ENCODE results near the gene SHISA6.

SHISA6 gene

DNA sequence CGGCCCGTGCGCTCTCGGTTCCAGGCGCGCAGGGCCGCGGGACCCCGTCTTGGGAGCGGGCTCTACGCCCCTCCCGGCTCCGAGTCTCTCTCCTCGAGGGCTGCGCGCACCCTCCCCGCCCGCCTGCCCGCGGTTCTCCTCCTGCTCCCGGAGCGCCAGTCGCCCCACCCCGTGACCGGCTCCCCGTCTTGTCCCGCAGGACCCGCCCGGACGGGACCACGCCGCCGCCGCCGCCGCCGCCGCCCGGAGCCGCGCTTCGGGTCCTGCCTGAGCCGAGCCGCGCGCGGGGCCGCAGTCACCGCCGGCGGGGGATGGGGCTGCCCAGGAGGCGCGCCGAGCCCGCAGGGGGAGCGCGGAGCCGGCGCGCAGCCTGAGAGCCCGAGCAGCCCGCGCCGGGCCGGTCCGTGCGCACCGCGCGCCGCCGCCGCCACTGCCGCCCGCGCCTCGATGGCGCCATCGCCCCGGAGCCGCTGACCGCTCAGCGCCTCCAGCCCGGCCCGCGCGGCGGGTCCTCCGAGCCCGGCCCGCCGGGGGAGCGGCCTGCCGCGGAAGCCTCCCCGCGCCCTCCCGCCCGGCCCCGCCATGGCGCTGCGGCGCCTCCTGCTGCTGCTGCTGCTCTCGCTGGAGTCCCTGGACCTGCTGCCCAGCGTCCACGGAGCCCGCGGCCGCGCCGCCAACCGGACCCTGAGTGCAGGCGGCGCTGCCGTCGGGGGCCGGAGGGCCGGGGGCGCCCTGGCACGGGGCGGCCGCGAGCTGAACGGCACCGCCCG lies at the start of gene SHISA6:
SHISA6 (plus strand) TSS at position 373 of the 770 bp plus-strand sequence.
- DNase-seq (ENCODE audit: low spot score): no peak

DNA sequence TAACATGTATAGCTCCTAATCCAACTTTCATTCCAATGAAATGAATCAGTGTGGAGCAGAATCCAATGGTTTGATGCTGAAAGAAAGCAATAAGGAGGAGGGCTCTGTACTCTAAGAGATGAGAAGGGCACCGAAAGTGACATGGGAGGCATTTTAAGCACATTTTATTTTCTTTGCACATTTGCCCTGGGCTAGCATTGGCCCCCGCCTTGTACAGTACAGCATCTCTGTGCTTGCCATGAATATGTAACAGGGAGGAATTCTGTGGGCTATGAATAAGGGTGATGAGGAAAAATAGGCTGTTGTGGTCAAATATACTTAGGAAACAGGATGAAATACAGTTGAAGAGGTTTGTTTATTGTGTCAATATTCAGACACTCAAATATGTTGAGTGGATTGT lies 45.2 kb upstream of the SHISA6 start:
- no peak for DNase-seq (ENCODE audit: low spot score)

DNA sequence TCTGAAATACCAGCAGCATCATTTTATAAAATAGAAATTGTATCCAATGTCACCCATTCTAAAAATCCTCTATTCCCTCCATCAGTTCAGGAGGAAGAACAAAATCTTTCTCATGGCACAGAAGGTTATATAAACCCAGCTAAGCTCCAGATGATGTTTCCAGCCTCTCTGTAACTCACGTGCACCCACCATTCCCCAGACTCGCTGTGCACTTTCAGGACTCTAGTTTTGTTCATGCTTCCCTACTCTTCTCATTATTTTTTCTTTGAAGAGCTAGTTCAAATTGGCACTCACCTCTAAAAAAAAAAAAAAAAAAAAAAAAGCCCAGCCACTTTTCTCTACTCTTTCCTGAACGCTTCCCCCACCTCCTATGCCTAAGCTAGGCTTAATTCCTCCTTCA lies 36.0 kb upstream of the SHISA6 start:
- no peak for DNase-seq (ENCODE audit: low spot score)

DNA sequence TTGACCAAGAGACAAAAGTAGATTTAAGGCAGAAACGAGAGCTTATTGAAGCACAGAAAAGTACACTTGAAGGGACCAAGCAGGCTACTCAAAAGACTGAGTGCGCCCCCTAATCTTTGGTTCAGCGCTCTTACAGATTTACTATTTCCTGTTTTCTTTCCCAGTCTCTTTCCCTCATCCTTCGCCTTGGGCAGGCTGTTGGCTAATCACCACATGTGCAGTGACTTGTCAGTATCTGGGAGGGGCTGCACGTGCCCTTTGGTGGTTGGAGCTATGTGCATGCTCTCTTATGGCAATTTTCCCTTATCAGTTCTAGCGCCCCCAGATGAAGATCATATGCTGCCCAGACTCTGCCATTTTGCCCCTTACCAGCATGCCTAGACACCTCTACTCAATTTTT lies 35.4 kb upstream of the SHISA6 start:
- DNase-seq (ENCODE audit: low spot score): no peak

DNA sequence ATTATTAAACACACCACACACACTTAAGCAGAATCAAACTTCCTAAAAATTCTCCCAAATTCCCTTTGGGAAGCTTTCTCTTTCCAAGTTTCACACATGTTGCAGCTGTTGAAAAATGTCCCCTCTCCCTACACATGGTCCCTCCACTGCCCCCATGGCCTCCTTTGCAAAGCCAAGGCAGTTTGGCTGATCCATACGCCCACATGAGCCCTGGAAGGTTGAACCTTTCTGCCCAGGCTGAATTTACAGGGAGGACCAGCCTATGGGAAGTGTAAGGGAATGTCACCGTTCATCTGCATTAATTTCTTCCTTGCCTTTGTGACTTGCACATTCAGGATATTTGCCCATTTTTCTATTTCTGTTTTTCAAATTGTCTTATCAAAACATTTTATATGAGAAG lies 31.1 kb upstream of the SHISA6 start:
- DNase-seq (ENCODE audit: low spot score): no peak

DNA sequence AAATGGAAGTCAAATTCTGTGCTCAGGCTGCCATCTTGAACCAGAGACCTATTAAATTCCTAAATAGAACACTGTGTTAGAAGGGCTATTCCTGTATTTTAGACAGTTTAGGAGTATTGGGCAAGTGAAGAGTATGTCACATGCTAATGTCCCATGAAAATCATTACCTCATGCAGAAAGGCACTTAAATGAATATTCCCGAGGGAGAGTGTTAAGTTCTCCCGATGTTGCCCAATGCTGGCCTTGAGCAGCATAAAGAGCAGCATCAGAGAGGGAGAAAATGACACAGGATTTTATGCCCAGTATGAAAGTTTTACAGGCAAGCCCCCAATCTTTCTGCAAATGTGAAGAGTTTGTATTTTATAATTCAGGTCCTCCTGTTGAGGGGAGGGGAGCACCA lies 28.2 kb upstream of the SHISA6 start:
- no peak for DNase-seq (ENCODE audit: low spot score)

DNA sequence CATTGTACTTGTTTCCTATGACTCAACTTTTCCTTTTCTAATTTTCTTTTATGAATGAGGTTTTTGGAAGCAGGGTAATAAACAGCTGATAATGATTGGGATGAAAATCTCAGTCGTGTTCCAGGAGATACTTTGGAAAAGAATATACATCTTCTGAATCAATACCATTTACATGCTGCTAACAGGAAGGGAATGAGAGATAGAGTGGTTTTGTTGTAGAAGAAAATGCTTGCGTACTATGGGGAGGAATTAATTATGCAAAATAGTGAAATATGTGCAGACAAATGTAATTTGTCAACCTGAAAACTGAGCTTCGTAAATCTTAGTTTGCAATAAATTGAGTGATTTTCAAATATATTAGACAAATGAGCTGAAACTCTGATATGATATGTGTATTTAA lies 24.0 kb upstream of the SHISA6 start:
- DNase-seq (ENCODE audit: low spot score): no peak

DNA sequence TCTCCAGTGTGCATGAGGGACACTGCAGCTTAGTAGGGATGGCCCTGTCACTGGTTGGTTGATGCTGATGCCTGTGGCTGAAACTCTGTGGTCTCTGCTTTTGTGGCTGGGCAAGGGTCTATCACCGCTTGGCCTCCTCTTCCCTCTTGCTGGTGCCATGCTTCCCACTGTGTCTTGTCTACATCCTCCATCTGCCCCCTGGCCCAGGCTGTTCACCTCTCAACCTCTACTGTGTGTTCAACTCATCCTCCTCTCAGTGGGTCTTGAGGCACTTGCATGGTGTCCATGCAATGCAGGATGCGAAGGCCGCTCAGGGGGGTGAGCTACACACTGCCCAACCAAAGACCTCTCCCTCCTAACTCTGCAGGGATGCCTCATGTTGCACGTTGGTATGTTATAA lies 19.8 kb upstream of the SHISA6 start:
- no peak for DNase-seq (ENCODE audit: low spot score)

DNA sequence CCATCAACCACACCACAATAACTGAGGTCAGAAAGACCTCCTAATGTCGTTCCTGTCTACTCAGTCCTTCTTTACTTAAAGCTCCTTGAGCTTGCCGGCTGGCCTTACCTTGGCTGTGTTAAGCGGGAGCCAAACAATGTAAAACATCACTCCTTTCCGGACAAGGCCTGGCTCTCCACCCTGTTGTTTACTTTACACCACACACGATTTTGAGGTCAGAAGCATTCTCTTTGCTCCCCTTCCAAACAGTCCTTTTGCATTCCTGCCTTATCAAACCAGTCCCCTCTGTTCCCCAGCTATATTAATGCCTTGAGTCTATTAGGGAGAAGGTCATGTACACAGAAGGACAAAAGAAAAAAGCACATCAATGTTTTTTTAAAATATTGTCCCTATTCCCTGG lies 19.3 kb upstream of the SHISA6 start:
- DNase-seq (ENCODE audit: low spot score): no peak

DNA sequence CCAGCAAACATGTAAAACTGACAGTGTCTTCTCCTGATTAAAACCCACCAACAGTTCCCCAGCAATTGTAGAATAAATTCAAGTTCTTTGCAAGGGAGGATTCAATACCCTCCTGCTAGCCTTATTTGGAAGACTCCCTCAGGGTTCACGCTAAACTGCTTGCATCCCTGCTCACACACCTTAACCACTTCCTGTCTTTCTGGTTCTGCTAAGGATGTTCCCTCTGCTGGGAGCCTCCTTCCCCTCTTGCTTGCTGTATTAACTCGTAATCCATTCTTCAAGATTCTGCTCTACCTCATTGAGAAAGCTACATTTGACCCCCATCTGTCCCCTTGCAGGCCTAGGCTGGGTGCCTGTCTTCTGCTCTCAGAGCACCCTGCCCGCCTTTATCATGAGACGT lies 2.3 kb upstream of the SHISA6 start:
- DNase-seq (ENCODE audit: low spot score): no peak

DNA sequence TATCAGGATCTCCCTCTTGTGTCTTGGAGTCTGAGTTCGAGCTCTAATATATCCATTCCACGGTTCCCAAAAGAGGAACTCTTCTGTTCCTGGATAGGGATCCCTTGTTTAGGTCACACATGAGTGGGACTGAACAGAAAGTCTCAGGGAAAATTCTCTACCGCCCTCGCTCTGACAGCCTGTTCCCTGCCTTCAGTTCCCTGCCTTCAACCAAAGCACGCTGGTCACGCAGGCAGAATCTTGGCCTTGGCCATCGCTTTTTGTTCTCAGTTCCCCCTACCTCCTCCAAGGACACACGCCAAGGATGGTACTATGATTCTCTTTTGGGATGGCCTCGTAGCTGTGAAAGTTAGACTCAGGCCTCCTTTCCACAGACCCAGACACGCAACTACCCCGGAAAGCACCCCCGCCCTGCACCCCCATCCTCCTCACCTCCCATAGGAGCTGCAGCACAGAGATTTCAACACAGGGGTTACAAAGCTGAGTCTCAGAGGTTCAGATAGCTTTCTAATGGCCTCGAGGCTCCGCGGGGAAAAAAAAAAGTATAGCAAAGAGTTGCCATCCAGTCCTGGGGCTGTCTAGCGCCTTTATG lies 1.5 kb upstream of the SHISA6 start:
- DNase-seq (ENCODE audit: low spot score): no peak

DNA sequence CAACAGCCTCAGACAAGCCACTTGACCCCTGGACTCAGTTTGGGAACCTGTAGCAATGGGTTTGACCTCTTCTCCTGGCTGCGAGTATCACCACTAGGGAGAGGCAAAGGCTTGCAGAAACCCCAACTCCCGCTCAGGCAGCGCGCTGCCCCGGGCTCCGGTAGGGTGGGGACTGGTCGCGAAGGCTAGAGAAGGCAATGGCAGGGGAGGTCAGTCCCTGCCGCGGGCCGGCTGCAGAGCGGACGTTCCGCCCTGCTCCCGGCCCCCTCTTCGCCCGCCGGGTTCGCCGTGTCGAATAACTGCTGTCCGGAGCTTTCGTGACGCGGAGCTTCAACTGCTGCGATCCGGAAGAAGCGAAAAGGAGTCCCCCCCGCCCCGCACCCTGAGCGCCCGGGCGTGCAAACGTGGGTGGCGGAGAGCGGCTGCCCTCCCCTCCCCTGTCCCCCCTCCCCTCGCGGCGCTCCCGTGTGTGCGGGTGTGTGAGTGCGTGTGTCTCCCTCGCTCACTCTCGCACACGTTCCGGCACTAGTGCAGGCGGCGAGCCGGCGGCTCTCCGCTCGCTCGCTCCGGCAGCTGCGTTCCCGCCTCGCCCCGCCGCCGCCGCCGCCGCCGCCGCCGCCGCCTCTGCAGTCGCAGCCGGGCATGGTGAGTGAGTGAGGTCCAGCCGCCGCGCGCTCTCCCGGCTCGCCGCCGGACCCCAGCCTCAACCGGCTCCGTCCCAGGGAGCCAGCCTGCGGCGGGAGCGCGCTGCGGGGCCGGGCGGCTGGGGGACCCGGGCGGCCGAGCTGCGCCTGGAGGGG lies 772 bp upstream of the SHISA6 start:
- DNase-seq (ENCODE audit: low spot score): no peak

DNA sequence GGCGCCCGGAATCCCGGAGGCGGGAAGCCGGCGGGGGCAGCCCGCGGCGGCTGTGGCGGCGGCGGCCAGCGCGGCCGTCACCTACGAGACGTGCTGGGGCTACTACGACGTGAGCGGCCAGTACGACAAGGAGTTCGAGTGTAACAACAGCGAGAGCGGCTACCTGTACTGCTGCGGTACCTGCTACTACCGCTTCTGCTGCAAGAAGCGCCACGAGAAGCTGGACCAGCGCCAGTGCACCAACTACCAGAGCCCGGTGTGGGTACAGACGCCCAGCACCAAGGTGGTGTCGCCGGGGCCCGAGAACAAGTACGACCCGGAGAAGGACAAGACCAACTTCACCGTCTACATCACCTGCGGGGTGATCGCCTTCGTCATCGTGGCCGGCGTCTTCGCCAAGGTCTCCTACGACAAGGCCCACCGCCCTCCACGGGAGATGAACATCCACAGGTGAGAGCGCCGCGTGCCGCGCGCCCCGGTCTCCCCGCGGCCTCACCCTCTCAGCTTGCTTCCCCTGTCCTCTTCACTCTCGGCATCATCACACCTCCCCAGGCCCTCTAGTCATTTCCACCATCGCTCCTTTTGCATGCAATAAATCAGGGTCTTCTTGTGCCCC lies 706 bp downstream of the SHISA6 start:
- no peak for DNase-seq (ENCODE audit: low spot score)

DNA sequence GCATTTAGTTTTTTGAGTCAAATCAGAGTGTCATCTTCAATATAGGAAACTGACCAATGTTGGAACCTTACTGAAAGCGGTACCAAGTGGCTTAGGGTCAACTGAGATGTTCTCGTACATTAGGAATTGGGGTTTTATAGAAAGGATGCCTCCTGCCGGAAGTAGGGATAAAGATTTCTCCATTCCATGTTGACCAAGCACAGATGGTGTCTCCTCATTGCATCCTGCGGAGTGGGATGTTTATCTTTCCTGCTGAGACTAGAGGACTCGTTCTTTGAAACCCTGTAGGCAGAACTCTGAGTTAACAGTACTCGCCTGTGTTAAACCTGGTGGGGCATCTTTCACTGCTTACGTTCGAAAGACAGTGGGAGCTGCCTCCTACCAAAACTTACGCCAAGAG lies 1.4 kb downstream of the SHISA6 start:
- no peak for DNase-seq (ENCODE audit: low spot score)

DNA sequence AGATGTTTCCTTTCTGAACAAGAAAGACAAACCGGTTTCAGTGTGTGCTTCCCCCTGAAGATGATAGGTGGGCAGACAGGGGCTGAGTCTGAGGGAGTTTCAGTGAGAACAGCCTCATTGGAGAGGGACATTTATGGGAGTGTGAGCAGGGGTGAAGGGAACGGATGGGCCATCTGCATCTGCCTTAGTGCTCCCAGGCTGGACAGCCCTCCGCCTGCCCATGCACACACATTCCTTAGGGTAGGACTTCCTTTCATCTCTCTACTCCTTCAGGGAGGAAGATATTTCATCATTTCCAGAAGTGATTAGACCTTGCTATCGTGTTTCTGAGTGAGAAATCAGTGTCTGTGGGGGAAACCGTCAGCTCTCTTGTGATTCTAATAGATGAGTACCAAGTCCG lies 3.8 kb downstream of the SHISA6 start:
- no peak for DNase-seq (ENCODE audit: low spot score)

DNA sequence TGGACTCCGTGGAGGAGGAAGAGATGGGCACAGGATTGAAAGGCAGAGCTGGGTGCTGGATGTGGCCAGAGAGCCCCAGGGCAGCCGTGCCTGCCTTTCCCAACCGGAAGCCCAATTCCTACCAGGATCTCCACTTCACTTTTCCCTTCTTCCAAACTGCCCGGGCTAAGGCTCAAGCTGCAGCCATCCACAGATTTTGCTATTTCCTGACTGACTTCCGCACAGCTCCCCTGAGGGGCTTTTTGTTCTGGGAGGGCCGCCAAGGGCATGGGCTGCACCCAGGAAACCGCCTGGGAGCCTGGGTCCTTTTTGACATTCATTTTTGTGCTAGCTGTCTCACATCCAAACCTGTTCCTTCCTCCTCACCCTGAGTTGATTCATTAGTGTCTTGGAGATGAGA lies 4.2 kb downstream of the SHISA6 start:
- DNase-seq (ENCODE audit: low spot score): no peak

DNA sequence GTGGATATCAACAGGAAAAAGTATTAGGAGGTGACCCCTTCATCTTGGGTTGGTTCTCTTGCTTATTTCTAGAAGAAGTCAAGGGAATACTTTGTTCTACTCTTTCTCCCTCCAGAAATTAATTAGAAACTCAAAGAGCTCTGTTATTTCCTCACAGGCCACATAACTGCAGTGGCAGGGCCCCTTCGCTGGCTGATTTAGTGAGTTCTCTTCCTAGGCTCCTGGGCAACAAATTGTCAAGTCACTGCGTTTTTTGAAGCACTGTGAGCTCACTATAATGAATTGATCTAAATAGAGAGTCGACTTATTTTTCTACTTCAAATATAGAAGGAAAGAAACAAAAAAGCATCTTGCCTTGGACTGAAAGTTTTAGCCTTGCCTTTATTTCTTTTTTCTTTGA lies 4.8 kb downstream of the SHISA6 start:
- no peak for DNase-seq (ENCODE audit: low spot score)

DNA sequence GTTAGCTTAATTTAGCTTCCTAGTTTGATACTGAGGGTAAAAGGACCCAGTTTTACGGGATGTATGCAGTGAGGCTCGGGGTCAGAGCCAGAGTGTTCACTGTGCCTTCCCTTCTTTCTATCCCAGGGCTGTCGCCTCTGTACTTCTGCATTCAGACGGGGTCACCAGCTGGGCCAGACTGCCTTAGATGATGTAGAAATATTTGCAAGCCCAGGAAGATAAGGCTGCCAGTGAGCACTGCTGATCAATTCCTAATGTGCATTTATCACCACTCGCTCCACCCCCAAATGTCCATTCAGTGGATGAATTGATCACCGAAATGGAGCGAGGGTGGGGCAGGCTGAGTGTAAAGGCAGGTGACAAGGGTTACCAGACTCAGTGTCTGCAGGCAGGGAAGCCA lies 9.1 kb downstream of the SHISA6 start:
- no peak for DNase-seq (ENCODE audit: low spot score)

DNA sequence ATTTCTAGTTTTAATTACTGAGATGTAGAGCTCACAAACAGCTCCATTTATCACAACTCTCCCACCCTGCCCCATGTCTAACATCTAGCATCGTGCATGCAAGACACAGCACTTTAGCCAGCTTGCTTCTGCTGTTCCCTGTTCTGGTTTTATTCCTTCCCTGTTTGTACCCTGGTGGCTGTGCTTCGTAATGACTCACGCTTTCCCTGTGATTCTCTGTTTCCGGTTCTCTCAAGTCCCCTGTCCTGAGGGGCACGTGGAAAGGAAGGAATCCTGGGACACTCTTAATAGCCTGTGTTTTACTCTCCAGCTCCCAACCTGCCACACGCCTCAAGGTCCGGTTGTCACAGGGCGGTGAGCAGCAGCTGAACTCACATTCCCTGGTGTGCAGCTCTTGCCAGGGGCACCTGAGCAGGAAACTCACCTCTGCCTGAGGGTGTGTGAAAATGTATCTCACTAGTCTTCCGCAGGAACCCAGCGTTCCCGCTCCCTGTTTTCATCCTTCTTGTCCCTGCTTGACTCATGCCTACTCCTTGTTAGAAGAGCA lies 10.6 kb downstream of the SHISA6 start:
- DNase-seq (ENCODE audit: low spot score): no peak

DNA sequence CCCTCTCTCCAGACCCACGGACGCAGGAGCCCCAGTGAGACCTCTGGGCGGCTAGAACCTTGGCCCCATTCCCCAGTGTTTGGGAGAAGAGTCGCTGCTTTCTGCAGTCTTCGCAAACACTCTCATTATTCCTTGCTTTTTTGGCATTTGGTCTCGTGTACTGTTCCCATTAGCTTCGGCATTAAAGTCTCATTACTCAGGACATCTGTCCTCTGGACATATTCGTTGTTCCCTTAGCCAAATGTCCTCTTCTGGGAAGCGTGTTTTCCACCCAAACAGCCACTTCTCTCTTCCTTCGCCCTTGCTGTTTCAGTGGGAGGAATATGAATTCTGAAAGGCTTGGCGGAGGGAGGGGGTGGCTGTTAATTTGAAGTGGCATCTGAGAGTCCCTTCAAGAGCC lies 11.1 kb downstream of the SHISA6 start:
- DNase-seq (ENCODE audit: low spot score): no peak

DNA sequence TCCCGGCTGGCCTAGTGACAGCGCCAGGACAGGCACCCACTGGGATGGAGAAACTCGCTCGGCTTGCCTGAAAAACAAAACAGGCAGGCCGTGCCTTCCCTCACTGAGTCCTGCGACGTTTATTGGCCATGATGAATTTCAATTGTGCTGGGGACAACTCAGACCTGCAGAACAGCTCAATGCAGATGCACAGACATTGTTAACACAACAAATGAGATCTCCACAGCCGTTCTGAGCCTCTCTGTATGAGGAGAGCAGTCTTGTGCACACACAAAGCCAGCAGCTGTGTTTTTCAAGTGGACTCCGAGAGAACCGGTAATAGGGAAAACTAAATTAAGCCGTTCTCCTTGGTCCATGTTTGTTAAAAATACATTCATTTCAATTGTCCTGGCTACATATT lies 15.9 kb downstream of the SHISA6 start:
- DNase-seq (ENCODE audit: low spot score): no peak

DNA sequence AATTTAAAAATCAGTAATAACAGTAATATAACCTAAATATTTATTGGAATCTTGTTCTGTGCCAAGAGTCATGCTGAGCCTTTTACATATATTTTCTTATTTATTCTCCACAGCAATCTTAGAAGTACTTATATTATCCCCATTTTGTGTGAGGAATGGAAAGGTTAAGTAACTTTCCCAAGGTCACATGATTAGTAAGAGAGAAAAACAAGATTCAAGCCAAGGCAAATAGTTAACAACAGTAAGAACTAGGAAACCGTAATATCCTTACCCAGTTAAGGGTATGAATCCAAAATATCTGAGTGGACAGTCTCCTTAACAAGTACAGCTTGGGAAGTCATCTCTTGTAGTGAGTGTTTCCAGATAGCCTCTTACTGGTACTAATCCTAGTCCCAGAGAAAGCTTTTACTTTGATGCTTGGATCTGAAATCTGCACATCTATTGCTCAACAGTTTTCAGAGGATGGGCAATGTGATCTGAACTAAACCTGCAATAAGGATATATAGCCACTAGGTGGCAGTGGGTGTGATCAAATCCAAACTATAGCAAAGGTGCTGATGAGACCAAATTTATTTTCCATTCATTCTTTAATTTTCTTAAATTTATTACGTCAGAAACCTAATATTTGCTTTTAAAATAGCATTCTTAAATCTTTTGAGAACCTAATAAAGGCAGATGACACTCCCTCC lies 23.3 kb downstream of the SHISA6 start:
- DNase-seq (ENCODE audit: low spot score): no peak

All from CD4-positive, alpha-beta T cell treated with Interleukin-15 for 4 hours (primary cell).